Measurements from ENCODE around the gene MPHOSPH10.

GRCh38 chr2:71122387-71123298 is 7.8 kb upstream of the MPHOSPH10 start:
- TF ChIP-seq CTCF (IDR thresholded peaks at IDR 0.05) (no peak), EP300 (IDR thresholded peaks at IDR 0.05) (no peak), POLR2A (IDR thresholded peaks at IDR 0.05) (no peak)
